GM18909 (cell line): ENCODE results near the gene RBM20.
"Not testable (repeated sequence)": the region's sequence is repeated elsewhere in the genome, so short reads cannot be mapped to it uniquely, and the experiment has no call there.

Source experiments
- ATAC-seq: cut with Tn5 transposase; IDR thresholded peaks from one replicate; pipeline ENCODE4 v1.9.1; 2021; ENCODE audit warnings: mild to moderate bottlenecking; ENCODE audit not compliant: unreplicated experiment, poor library complexity

The RBM20 gene

GRCh38 chr10:110725801-110726630, 81.9 kb downstream of the RBM20 start:
- ATAC-seq, result no peak

- not testable (repeated sequence) for ATAC-seq
Measured at GRCh38 chr10:110727785-110728184, 83.6 kb downstream of the RBM20 start.

DNA sequence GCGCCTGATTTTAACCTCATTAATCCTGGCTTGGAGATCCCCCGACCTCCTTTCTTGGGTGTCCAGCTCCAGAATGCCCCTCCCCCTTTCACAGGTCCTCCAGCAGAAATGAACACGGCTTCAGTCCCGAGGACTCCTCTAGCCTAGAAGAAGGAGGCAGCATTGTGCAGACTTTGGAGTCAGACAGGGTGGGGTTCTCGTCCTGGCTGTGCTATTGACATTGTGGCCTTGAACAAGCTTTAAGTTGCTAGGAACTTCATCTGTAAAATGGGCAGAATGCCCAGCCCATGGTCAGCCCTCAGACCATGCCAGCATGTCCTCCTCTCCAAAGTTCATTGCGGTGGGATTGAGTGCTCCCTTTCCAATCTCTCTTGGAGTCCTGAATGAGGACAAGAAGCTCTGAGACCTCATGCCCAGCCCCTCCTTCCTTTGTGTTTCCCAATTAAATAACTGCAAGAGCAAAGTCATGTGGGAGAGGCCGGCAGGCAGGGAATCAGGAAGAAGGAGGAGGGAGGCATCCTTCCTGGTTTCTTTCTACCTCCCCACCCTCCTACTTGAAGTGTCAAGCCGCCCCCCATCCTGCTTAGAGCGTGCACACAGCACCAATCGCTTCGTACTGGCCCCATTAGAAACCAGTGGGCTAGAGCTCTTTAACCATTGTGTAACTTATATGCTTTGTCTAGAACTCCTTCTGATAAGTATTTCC, 86.4 kb downstream of the RBM20 start:
- no peak for ATAC-seq

DNA sequence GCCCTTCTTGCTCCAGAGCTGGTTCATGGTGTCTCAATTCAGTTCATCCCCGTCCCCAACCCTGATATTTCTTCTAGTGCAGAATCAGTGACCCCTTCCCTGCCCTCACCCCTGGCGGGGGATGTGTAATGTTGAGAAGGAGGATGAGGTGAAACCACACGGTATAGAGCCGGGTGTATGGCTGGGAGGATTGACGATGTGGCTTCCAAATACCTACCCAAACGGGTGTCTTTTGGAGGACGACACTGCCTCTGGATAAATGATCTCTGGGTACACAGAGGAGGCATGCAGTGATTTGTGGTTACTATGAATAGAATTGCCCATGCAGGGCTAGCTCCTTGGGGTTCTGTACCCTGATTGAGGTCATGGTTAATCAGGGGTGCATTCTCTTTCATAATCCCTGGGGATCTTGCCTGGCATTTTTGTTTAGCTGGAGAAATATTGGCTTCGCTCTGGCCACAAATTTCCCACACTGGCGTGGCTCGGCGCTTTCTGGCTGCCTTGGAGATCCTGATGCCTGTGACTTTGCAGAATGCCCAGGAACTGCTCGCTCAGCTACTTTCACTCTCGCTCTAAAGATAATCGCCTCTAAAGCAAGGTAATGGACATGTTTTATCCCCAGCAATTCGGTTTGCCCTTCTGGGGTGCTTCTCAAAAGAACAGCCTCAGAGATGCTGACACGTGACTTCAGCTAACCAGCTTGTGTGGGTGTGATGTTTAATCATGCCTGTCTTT, 89.2 kb downstream of the RBM20 start:
- no peak for ATAC-seq

DNA sequence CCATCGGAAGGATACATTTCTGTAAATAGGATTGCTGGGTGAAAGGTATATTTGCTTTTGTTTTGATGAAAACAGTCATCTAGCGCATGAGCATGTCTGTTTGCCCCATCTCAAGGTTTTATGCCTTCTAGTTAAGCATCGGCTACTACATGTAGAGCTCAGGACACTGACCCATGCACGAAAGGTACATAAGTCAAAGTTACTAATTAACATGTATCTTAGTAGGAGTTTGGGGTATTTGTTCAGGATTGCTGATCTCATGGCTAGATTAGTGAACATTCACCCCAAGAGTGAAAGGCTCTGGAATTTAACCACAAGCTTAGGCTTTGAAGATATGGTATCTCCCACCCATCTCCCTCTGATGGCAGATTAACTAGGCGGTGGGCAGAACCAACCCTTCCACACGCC, 91.5 kb downstream of the RBM20 start:
- no peak for ATAC-seq

GRCh38 chr10:110737886-110738634, 93.9 kb downstream of the RBM20 start:
- ATAC-seq, result no peak

DNA sequence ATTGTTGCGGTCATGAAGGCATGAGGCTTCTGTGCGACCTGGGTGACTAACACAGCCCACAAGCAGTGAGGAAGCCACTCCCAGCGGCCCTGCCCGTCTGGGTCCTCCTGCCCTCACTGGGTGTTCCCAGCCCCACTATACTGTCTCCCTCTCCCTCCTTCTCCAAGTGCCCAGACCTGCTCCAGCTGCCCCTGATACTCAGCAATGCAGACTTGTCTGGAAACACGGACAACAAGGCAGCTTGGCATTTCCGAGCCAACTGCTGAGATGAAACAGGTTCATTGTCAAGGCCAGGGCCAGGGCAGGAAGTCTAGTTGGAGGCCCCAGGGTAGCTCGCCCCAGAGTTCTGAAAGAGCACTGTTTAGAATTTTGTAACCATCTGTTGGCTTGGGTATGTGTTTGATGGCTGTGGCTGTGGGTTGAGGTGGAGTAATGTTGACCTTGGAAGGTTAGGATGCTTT, 95.7 kb downstream of the RBM20 start:
- ATAC-seq, result no peak

DNA sequence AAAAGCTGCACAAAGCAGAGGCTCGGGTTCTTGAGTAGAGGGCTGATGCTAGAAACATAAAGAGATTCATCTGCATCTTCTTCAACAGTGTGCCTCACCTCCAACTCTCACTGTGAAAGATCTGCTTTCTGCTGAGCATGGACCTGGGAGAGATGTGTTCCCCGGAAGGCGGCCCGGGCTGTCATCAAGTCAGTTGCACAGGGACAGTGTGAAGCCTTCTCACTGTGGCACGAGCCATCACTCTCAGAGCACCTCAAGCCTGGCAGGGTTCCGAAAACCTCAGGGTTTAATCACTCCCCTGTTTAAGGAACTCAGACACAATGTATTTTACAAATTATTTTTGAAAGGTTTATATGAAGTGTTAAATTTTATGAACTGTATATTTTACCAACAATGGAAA, 98.7 kb downstream of the RBM20 start:
- ATAC-seq, result no peak

- no peak for ATAC-seq
Measured at GRCh38 chr10:110744782-110745181, 100.6 kb downstream of the RBM20 start.

GRCh38 chr10:110746254-110746826, 102.2 kb downstream of the RBM20 start:
- peak; percentile 64 for ATAC-seq

DNA sequence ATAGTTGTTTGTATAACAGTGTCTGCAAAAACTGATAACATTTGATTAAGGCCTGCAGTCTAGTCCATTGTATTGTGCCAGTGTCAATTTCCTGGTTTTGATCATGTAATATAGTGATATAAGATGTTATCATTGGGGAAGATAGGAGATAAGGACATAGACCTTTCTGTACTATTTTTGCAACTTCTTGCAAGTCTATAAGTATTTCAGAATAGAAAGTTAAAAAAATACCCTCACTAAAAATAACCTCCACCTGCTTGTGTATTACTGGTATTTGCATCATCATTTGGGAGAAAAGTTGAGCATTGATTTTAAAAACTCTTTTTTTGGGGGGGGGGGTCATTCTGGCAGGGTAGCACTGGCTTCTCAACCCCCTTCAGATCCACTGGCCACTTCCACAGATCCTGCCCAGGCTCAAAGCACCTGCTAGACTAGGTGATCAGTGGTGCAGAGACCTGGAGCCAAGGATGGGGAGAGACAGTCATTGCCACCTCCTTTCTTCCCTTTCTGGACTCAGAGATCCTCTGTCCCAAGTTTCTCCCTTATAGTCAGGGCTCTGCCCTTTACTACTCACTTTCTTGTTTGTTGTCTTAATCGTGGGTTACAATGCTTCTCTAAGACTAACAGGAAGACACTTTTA, 103.0 kb downstream of the RBM20 start:
- peak; percentile 24 for ATAC-seq

DNA sequence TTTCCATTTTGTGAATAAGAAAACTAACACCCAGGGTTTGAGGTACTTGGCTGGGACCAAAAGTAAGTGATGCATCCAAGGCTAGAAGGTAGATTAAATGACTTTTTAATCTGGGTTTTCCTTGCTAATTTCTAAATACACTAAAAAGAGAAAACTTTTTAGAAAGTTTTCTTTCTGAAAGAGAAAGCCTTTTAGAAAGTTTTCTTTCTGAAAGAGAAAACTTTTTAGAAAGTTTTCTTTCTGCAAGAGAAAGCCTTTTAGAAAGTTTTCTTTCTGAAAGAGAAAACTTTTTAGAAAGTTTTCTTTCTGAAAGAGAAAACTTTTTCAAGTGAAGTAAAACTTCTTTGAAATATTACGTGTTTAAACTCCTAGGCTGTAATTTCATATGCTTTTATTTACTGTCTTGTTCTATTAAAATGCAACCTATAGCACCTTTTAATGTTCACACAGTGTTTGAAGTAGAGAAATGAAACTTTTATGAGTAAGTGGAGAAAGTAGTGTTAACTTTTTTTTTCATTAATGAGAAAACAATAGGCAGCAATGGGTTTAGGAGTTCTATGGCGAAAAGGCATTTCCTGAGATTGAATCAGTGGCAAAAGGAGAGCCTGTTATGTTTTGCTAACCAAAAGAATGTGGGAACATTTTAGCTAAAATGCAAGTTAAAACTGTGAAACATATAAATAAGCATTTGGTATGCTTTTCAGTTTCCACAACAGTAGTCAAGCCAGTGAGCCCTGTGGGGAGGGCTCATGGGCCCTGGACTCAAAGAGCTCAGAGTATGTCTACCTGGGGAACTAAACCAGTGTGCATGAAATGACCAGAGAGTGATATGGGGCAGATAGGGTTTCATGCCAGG, 103.7 kb downstream of the RBM20 start:
- ATAC-seq, result no peak

- no peak for ATAC-seq
Measured at GRCh38 chr10:110748970-110749369, 104.8 kb downstream of the RBM20 start.

GRCh38 chr10:110750931-110751330, 106.8 kb downstream of the RBM20 start:
- no peak for ATAC-seq

GRCh38 chr10:110751850-110752249, 107.7 kb downstream of the RBM20 start:
- ATAC-seq, result no peak

GRCh38 chr10:110753462-110753861, 109.3 kb downstream of the RBM20 start:
- no peak for ATAC-seq

GRCh38 chr10:110754375-110755105, 110.4 kb downstream of the RBM20 start:
- ATAC-seq, result no peak

DNA sequence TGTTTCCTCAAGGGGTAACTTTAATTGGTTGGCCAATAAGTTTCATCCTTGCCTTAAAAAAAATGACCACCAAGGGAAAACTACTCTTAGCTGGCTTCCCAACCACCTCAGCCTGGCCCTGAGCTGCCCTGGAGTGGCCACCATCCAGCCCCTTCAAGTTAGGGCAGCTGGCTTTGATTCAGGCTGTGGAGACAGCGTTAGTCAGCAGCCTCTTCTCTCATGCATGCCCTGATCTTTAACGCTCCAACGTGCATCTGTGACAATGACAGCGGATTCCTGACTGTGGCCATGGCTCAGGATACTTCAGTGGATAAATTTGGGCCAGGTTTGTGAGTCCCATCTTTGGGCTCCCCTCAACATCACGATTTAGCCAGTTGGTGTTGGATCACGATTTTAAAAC, 111.6 kb downstream of the RBM20 start:
- ATAC-seq, result no peak
